Inflammatory macrophage (primary cell): Measurements from ENCODE around the gene TLCD5.

Source experiments
- DNase-seq, 2 donors: peaks; one replicate each; pipeline ENCODE4 v3.0.0-alpha.2; 2020 to 2022

Gene TLCD5

GRCh38 chr11:120308081-120308480 is 17.0 kb upstream of the TLCD5 start:
- no peak for DNase-seq

GRCh38 chr11:120310870-120311269 is 14.2 kb upstream of the TLCD5 start:
- DNase-seq, result no peak

- DNase-seq, result no peak
Observed at GRCh38 chr11:120314861-120315260, 10.2 kb upstream of the TLCD5 start.

- DNase-seq, result no peak
Observed at GRCh38 chr11:120316880-120317688, 8.0 kb upstream of the TLCD5 start.

- DNase-seq, result no peak
Observed at GRCh38 chr11:120317689-120318480, 7.2 kb upstream of the TLCD5 start.

GRCh38 chr11:120318906-120319305 is 6.2 kb upstream of the TLCD5 start:
- no peak for DNase-seq

- no peak for DNase-seq
Observed at GRCh38 chr11:120326228-120326627, 1.1 kb downstream of the TLCD5 start.

- peak; percentile 41 to 53 for DNase-seq
Observed at GRCh38 chr11:120326845-120327281, 1.8 kb downstream of the TLCD5 start.

- no peak for DNase-seq
Observed at GRCh38 chr11:120327311-120327710, 2.2 kb downstream of the TLCD5 start.

- DNase-seq, result no peak
Observed at GRCh38 chr11:120329556-120329955, 4.5 kb downstream of the TLCD5 start.

GRCh38 chr11:120330045-120330444 is 4.9 kb downstream of the TLCD5 start:
- DNase-seq, result no peak

- DNase-seq, result no peak
Observed at GRCh38 chr11:120331301-120331996, 6.3 kb downstream of the TLCD5 start.

GRCh38 chr11:120332822-120333716 is 8.0 kb downstream of the TLCD5 start:
- no peak for DNase-seq

- DNase-seq, result no peak
Observed at GRCh38 chr11:120333801-120334200, 8.7 kb downstream of the TLCD5 start.

- no peak for DNase-seq
Observed at GRCh38 chr11:120334332-120334731, 9.2 kb downstream of the TLCD5 start.

GRCh38 chr11:120334894-120335462 is 9.9 kb downstream of the TLCD5 start:
- DNase-seq, result peak; percentile 86 to 89

GRCh38 chr11:120335556-120335907 is 10.4 kb downstream of the TLCD5 start:
- no peak for DNase-seq

GRCh38 chr11:120335908-120336640 is 11.0 kb downstream of the TLCD5 start, which contains the start of gene ARHGEF12:
TSS of gene ARHGEF12 (plus strand) at chr11:120336413. CDS start at chr11:120337244, 831 bp downstream.
- peak; percentile 54 to 82 for DNase-seq

GRCh38 chr11:120336641-120337354 is 11.7 kb downstream of the TLCD5 start:
- DNase-seq, result no peak
